Activated CD8-positive, alpha-beta T cell treated with anti-CD3 and anti-CD28 coated beads for 36 hours (primary cell): ENCODE data around the gene EPHA8. TPM values are rescaled to one million over a fixed set of nuclear protein-coding genes. Genes with fewer than 3 reads are reported as not detected.

Source experiments
- ATAC-seq: fragments of 200-7000 bp; cut with Tn5 transposase; one replicate; pipeline ENCODE4 v1.10.0; 2021; ENCODE audit warnings: mild to moderate bottlenecking, moderate library complexity
- CTCF ChIA-PET: fragments of 350-600 bp; sonication (Branson Sonifier 250); formaldehyde crosslinking; loops from one replicate; lab custom pipeline; 2021; ENCODE audit warnings: antibody characterized with exemption; lab: Charles Lee
- POLR2A ChIA-PET: fragments of 350-600 bp; sonication (Branson Sonifier 250); formaldehyde crosslinking; loops from one replicate; lab custom pipeline; 2021; ENCODE audit warnings: antibody characterized with exemption; lab: Charles Lee
- DNase-seq: peaks from one replicate; pipeline ENCODE4 v3.0.0-alpha.2; 2020
- H3K27ac Mint-ChIP-seq: one replicate; pipeline ENCODE4 v1.8.0; 2021; ENCODE audit warnings: mild to moderate bottlenecking, mixed read lengths
- H3K27me3 Mint-ChIP-seq: one replicate; pipeline ENCODE4 v1.8.0; 2021; ENCODE audit warnings: mixed read lengths
- H3K36me3 Mint-ChIP-seq: one replicate; pipeline ENCODE4 v1.8.0; 2021; ENCODE audit warnings: low read depth, mixed read lengths
- H3K4me1 Mint-ChIP-seq: one replicate; pipeline ENCODE4 v1.8.0; 2021; ENCODE audit warnings: low read depth, mixed read lengths
- H3K4me3 Mint-ChIP-seq: one replicate; pipeline ENCODE4 v1.8.0; 2021; ENCODE audit warnings: mild to moderate bottlenecking, moderate library complexity, mixed read lengths
- H3K9me3 Mint-ChIP-seq: one replicate; pipeline ENCODE4 v1.8.0; 2021; ENCODE audit warnings: mixed read lengths
- intact Hi-C: fragments of 100-400 bp; cut with micrococcal nuclease; formaldehyde crosslinking; loops from one replicate; pipeline ENCODE4 v1.10.0; 2022
- total RNA-seq, 2 experiments: library from RNA; stranded (reverse); gene quantifications; one replicate each; pipeline ENCODE4 v1.2.3, GENCODE V29; 2021
- TF ChIP-seq, protein P1 (sequence below): fragments of 200-600 bp; IDR thresholded peaks from one replicate; pipeline ENCODE4 v1.8.0; 2022; ENCODE audit warnings: antibody characterized with exemption, mild to moderate bottlenecking

The EPHA8 gene
- total RNA-seq, 2 experiments from 2014 or later: not detected

DNA sequence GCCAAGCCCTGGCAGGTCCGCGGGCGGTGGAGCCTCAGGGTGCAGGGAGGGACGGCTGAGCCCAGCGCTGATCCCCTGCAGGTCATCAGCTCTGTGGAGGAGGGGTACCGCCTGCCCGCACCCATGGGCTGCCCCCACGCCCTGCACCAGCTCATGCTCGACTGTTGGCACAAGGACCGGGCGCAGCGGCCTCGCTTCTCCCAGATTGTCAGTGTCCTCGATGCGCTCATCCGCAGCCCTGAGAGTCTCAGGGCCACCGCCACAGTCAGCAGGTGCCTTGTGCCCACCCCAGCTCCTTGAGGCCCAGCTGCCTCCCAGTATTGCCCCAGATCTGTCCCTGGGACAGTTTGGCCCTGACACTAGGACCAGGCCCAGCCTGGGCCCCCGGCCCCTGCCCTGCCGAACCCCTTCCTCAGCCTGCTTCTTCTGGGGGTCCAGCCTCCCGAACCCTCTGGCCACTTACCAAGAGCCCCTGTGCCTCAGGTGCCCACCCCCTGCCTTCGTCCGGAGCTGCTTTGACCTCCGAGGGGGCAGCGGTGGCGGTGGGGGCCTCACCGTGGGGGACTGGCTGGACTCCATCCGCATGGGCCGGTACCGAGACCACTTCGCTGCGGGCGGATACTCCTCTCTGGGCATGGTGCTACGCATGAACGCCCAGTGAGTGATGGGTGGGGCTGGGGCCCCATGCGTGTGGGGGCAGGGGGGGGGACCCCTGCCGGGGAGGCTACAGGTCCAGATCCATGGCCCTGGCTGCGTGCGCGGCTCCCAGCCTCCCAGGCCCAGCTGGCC, 37.7 kb downstream of the EPHA8 start:
- Mint-ChIP-seq H3K27me3 (peaks cover 18% of the 10 kb centered on the region), H3K9me3 (no peaks in the 10 kb centered on the region), H3K4me1 (no peaks in the 10 kb centered on the region), H3K36me3 (no peaks in the 10 kb centered on the region), H3K4me3 (no peak overlapping the region), H3K27ac (no peak overlapping the region)
- POLR2A ChIA-PET: no interaction called here
- intact Hi-C loops: no loop called here
- no peak for ATAC-seq
- CTCF ChIA-PET: no interaction called here
- DNase-seq: no peak
- TF ChIP-seq, protein P1, sequence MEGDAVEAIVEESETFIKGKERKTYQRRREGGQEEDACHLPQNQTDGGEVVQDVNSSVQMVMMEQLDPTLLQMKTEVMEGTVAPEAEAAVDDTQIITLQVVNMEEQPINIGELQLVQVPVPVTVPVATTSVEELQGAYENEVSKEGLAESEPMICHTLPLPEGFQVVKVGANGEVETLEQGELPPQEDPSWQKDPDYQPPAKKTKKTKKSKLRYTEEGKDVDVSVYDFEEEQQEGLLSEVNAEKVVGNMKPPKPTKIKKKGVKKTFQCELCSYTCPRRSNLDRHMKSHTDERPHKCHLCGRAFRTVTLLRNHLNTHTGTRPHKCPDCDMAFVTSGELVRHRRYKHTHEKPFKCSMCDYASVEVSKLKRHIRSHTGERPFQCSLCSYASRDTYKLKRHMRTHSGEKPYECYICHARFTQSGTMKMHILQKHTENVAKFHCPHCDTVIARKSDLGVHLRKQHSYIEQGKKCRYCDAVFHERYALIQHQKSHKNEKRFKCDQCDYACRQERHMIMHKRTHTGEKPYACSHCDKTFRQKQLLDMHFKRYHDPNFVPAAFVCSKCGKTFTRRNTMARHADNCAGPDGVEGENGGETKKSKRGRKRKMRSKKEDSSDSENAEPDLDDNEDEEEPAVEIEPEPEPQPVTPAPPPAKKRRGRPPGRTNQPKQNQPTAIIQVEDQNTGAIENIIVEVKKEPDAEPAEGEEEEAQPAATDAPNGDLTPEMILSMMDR: no peak

DNA sequence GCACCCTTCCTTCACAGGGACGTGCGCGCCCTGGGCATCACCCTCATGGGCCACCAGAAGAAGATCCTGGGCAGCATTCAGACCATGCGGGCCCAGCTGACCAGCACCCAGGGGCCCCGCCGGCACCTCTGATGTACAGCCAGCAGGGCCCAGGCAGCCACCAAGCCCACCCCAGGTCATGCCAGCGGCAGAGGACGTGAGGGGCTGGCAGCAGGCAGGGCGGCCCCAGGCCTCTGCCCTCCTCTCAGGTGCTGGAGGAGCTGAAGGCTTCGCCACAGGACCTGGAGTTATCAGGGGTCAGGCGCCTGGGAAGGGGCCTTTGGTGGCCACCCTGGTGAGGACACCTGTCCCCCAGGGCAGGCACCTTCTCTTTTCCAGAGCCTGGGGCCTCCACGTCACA, 38.3 kb downstream of the EPHA8 start:
- Mint-ChIP-seq H3K4me1 (no peaks in the 10 kb centered on the region), H3K36me3 (no peaks in the 10 kb centered on the region), H3K4me3 (no peak overlapping the region), H3K27ac (no peak overlapping the region), H3K27me3 (peaks cover 22% of the 10 kb centered on the region), H3K9me3 (no peaks in the 10 kb centered on the region)
- no peak for ATAC-seq
- ChIA-PET POLR2A (no interaction called here), CTCF (no interaction called here)
- TF ChIP-seq, protein P1: no peak
- no peak for DNase-seq
- intact Hi-C loops: no loop called here

DNA sequence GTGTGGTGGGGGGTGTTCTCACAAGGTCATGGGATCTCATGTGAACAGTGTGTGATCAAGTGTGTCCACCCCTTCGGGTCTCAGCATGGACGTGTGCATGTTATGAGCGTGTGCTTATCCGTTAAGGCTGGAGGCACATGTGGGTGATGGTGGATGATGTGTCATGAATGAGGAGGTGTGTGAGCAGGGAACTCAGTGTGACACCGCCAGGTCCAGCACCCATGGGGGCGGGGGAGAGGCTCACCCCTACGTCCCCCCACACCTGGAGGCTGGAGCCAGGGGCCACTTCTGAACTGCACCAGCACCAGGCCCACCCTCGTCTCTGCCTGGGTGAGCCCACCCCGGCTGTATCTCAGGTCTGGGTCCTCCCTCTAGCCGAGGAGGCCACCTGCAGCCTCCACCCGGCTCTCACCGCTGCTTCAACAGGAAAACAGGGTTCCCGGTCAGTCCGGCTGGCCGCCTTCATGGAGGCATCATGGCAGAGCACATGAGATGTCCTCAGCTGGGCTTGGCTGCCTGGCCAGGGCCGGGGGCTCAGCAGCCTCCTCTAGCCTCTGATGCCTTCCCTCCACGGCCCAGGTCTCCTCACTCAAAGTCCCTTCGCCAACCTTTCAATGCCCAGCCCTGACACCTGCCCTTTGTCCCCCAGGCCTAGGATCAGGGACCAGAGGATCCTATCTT, 38.9 kb downstream of the EPHA8 start:
- Mint-ChIP-seq H3K27me3 (peaks cover 22% of the 10 kb centered on the region), H3K4me3 (no peak overlapping the region), H3K27ac (no peak overlapping the region), H3K36me3 (no peaks in the 10 kb centered on the region), H3K4me1 (no peaks in the 10 kb centered on the region), H3K9me3 (no peaks in the 10 kb centered on the region)
- TF ChIP-seq, protein P1: no peak
- POLR2A ChIA-PET: no interaction called here
- ATAC-seq (no peak), DNase-seq (no peak)
- CTCF ChIA-PET: no interaction called here
- intact Hi-C loops: no loop called here

DNA sequence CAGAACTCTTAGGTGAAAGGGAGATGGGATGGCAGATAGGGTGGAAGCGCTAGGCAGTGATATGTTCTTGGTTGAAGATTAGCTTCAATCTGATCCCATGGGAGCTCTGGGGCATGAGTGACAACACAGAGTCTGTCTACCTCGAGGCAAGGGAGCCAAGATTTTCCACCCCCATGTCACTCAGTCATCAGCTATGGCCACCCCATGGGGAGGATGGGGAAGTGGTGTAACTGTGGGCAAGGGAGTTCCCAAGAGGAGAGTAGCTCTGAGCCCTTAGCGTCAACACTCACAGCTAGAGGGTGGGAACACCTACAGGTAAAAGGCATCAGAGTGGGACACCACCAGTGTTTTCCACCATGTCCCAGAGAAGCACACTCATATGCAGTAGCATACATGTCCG, 42.9 kb downstream of the EPHA8 start:
- no peak for ATAC-seq
- TF ChIP-seq, protein P1: no peak
- Mint-ChIP-seq H3K4me1 (no peaks in the 10 kb centered on the region), H3K27me3 (peaks cover 25% of the 10 kb centered on the region), H3K27ac (no peak overlapping the region), H3K4me3 (no peak overlapping the region), H3K9me3 (no peaks in the 10 kb centered on the region), H3K36me3 (no peaks in the 10 kb centered on the region)
- intact Hi-C loops: no loop called here
- ChIA-PET POLR2A (no interaction called here), CTCF (no interaction called here)
- no peak for DNase-seq

GRCh38 chr1:22607154-22607553, 43.9 kb downstream of the EPHA8 start:
- CTCF ChIA-PET: no interaction called here
- DNase-seq (no peak), ATAC-seq (no peak)
- Mint-ChIP-seq H3K9me3 (no peaks in the 10 kb centered on the region), H3K4me3 (no peak overlapping the region), H3K4me1 (no peaks in the 10 kb centered on the region), H3K27ac (no peak overlapping the region), H3K36me3 (no peaks in the 10 kb centered on the region), H3K27me3 (peaks cover 26% of the 10 kb centered on the region)
- TF ChIP-seq, protein P1: no peak
- POLR2A ChIA-PET: no interaction called here
- intact Hi-C loops: no loop called here
